Left forelimb (tissue), 1 donor: Measurements from ENCODE around the gene NLGN3.

Experiments
- DNase-seq: peaks from one replicate; pipeline ENCODE4 v3.0.0-alpha.2; 2018; ENCODE audit warnings: low spot score

NLGN3 gene

GRCh38 chrX:71144651-71145050, at the start of gene NLGN3:
NLGN3 (plus strand) TSS chrX:71144841; CDS start chrX:71147750, 2,909 bp downstream.
- DNase-seq = no peak

- DNase-seq = no peak
These were observed 49.6 kb upstream of the NLGN3 start for GRCh38 chrX:71095033-71095432.

GRCh38 chrX:71095555-71095980, 49.1 kb upstream of the NLGN3 start, which contains the start of gene FOXO4:
FOXO4 (plus strand) TSS chrX:71095851; CDS start chrX:71096529, 678 bp downstream.
- peak; percentile 88 for DNase-seq

- DNase-seq = no peak
These were observed 48.5 kb upstream of the NLGN3 start for GRCh38 chrX:71095981-71096759.

- DNase-seq = no peak
These were observed 47.9 kb upstream of the NLGN3 start for GRCh38 chrX:71096760-71097032.

- DNase-seq = no peak
These were observed 46.3 kb upstream of the NLGN3 start for GRCh38 chrX:71098302-71098701.

- no peak for DNase-seq
These were observed 45.6 kb upstream of the NLGN3 start for GRCh38 chrX:71098951-71099506.

- DNase-seq = no peak
These were observed 44.9 kb upstream of the NLGN3 start for GRCh38 chrX:71099736-71100135.

- no peak for DNase-seq
These were observed 43.8 kb upstream of the NLGN3 start for GRCh38 chrX:71100581-71101505.

- DNase-seq = no peak
These were observed 42.3 kb upstream of the NLGN3 start for GRCh38 chrX:71102292-71102691.

- DNase-seq = peak; percentile 68
These were observed 41.3 kb upstream of the NLGN3 start for GRCh38 chrX:71103110-71103983.

- no peak for DNase-seq
These were observed 39.0 kb upstream of the NLGN3 start for GRCh38 chrX:71105628-71106027.

GRCh38 chrX:71106427-71106826, 38.2 kb upstream of the NLGN3 start, which contains the start of gene CXorf65:
CXorf65 (minus strand) TSS chrX:71106740; CDS start chrX:71106556, 184 bp downstream.
- DNase-seq = no peak

- DNase-seq = no peak
These were observed 37.4 kb upstream of the NLGN3 start for GRCh38 chrX:71107245-71107644.

GRCh38 chrX:71107762-71108360, 36.8 kb upstream of the NLGN3 start:
- DNase-seq = no peak

GRCh38 chrX:71109051-71109450, 35.6 kb upstream of the NLGN3 start:
- no peak for DNase-seq

GRCh38 chrX:71111141-71111843, 33.3 kb upstream of the NLGN3 start, which contains the start of gene IL2RG:
IL2RG (minus strand) TSS chrX:71111577; CDS start chrX:71111539, 38 bp downstream.
- DNase-seq = no peak

- DNase-seq = no peak
These were observed 32.7 kb upstream of the NLGN3 start for GRCh38 chrX:71111921-71112431.

- no peak for DNase-seq
These were observed 27.3 kb upstream of the NLGN3 start for GRCh38 chrX:71117358-71117757.
